SHP77 treated with DMSO at 0.1 percent for 48 hours (cell line): ENCODE results near the gene RRAGA.
A peak's percentile ranks its signal among the peaks of the same experiment; 100 is the strongest.
"Not testable (repeated sequence)": the region's sequence is repeated elsewhere in the genome, so short reads cannot be mapped to it uniquely, and the experiment has no call there.

Source experiments
- DNase-seq: peaks from one replicate; lab custom pipeline; 2025; lab: John Stamatoyannopoulos, UW

RRAGA gene, protein sequence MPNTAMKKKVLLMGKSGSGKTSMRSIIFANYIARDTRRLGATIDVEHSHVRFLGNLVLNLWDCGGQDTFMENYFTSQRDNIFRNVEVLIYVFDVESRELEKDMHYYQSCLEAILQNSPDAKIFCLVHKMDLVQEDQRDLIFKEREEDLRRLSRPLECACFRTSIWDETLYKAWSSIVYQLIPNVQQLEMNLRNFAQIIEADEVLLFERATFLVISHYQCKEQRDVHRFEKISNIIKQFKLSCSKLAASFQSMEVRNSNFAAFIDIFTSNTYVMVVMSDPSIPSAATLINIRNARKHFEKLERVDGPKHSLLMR

DNA sequence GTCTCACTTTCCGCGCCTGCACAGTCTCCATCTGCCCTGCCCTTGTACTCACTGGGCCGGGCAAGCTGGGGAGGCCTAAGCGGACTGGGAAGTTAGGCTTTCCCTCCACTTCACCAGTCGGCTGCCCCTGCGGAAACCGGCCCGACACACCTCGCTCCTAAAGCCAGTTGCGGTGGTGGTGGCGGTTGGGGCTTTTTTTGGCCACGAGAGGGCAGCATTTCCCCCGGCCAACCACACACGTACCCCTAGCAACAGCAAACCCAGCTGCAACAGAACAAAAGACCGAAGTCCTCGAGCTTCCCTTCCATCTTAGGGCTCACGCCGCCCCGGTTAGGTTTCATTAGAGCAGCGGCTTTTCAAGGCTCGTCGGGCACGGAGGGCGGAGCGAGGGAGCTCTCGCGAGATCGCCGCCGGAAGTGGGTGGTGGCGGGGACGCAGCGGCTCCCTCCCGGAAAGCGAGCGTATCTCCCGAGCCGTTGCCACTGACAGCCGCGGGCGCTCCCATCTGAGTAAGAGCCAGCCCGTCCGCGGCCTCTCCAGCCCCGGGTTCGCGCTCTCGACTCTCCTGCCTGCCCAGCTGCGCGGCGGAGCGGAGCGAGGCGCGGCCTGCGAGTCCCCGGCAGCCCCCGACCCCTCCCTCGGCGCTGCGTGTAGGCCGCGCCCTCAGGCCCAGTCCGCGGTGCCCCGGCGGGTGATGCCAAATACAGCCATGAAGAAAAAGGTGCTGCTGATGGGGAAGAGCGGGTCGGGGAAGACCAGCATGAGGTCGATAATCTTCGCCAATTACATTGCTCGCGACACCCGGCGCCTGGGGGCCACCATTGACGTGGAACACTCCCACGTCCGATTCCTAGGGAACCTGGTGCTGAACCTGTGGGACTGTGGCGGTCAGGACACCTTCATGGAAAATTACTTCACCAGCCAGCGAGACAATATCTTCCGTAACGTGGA, at the start of gene RRAGA:
RRAGA (plus strand) TSS at position 462 of the 951 bp plus-strand sequence; CDS start at position 695, 233 bp downstream.
- peak; percentile 50 for DNase-seq

DNA sequence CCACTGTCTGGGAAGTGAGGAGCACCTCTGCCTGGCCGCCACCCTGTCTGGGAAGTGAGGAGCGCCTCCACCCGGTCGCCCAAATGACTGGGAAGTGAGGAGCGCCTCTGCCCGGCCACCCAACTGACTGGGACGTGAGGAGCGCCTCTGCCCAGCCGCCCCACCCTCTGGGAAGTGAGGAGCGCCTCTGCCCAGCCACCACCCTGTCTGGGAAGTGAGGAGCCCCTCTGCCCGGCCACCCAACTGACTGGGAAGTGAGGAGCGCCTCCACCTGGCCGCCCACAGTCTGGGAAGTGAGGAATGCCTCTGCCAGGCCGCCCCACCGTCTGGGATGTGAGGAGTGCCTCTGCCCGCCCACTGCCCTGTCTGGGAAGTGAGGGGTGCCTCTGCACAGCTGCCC, 49.1 kb upstream of the RRAGA start:
- no peak for DNase-seq

DNA sequence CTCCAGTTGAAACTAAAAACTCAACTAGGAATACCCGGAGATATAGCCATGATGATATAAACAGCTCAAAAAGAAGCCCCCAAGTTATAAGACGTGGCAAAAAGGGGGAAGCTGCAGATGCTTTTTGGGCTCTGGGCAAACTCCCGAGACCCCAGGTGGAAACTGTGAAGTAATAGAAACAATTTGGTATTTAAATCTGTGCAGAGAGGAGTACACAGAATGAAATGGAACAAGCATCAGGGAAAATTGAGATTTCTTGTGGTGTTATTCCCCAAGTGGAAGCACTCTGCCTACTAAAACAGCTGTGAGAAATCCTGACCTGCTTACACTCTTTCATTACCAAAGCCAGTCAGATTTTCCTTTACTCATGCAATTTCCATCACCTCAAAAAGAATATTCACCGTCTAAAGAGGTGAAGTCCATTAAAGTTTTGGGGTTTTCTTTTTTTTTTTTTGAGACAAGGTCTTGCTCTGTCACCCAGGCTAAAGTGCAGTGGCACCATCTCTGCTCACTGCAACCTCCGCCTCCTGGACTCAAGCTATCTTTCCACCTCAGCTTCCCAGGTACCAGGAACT, 39.7 kb upstream of the RRAGA start:
- DNase-seq = no peak

DNA sequence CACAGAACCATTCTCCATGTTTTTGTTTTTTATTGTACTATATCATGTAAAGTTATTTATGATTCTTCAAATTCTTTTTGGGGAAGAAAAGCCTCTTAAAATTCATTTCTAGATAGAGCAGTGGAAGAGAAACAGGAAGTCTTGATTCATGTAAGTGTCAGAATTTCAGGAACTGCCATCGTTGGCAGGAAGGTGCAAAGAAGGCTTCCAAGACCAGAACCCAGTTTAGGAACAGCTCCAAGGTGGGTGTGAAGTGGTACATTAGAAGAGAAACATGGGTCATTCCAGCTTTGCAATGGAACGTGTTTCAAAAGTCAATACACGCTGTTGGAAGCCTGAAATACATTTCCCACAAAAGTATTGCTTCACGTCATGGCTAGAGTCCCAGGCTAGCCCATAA, 31.0 kb upstream of the RRAGA start:
- DNase-seq = no peak

DNA sequence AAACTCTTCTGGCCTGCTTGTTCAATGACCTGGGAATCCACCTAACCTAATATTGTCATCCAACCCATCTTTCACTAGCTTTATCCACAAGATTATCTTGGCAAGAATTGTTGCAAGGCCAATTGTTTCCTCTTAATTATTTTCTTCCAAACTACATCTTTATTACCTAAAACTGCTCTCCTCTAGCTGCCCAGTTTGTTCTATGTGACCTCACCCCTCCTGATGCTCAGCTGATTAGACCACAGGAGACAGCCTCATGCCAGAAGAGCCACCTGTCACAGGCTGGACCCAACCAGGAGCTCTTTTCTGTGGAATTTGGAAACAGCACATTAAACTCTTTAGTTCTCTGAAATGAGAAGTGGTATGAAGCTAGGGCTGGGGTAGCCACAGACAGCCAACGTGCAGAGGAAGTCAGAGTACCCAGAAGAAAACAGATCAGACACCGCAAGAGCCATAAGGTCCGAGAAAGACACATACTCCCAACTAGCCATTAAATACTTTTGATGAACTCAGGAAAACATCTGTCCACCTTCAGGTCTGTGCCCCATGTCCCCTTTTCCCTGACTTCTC, 28.3 kb upstream of the RRAGA start:
- DNase-seq = no peak

DNA sequence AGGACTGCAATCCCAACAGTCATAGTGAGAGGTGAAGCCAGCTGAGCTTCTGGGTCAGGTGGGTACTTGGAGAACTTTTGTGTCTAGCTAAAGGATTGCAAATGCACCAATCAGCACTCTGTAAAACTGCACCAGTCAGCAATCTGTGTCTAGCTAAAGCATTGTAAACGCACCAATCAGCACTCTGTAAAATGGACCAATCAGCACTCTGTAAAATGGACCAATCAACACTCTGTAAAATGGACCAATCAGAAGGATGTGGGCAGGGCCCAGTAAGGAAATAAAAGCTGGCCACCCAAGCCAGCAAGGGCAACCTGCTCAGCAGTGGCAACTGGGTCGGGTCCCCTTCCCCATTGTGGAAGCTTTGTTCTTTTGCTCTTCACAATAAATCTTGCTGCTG, 27.6 kb upstream of the RRAGA start:
- DNase-seq = not testable (repeated sequence)

DNA sequence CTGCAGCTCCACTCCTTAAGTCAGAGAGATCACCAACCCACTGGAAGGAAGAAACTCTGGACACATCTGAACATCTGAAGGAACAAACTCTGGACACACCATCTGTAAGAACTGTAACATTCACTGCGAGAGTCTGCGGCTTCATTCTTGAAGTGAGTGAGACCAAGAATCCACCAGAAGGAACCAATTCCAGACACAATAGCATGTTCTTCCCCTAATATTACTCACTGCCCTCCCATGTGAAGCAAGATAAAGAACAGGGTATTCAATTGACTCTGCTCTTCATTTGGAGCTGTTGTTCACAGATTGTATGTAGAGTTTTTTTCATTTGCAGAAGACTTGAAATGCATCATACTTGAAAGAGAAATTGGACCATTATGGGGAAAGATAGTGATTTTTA, 27.0 kb upstream of the RRAGA start:
- no peak for DNase-seq

DNA sequence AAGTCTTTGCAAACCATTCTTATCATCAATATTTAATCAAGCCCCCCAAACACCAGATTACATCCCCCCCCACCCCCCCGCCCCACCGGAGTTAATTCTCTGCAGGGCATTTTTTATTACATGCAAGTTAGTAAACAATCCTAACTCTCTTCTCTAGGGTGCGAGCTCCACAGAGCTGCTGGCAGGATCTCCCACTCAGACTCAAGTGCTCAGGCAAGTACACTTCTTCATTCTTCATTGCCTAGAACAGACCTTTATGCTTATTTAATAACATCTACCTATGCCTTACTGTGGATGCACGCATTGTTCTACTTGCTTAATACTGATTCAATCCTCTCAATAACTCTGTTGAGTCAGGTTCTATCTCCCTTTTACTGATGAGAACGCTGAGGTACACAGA, 26.1 kb upstream of the RRAGA start:
- no peak for DNase-seq

DNA sequence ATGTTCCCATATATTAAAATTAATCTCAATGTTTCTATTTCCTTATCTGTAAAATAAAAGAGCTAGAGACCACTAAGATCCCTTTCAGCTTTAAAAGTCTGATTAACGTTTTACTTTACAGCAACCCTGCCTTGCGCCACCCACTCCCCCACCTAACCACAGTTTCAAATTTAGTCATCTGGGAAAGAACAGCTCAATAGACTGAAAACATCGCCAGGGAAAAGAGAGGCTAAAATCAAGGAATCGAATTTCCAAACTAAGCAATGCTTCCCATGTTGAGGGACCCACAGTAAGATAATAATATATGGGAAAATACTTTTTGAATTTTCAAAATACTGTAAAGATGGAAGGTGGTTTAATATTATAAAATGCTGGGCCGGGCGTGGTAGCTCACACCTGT, 22.9 kb upstream of the RRAGA start:
- no peak for DNase-seq

DNA sequence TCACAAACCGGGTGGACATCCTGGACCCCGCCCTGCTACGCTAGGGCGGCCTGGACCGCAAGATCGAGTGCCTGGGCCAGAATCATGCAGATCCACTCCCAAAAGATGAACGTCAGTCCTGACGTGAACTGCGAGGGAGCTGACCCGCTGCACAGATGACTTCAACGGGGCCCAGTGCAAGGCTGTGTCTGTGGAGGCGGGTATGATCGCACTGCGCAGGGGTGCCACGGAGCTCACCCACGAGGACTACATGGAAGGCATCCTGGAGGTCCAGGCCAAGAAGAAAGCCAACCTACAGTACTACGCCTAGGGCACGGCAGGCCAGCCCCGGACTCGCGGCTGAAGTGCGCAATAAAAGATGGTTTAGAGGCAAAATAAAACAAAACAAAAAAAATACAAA, 21.4 kb upstream of the RRAGA start:
- no peak for DNase-seq

DNA sequence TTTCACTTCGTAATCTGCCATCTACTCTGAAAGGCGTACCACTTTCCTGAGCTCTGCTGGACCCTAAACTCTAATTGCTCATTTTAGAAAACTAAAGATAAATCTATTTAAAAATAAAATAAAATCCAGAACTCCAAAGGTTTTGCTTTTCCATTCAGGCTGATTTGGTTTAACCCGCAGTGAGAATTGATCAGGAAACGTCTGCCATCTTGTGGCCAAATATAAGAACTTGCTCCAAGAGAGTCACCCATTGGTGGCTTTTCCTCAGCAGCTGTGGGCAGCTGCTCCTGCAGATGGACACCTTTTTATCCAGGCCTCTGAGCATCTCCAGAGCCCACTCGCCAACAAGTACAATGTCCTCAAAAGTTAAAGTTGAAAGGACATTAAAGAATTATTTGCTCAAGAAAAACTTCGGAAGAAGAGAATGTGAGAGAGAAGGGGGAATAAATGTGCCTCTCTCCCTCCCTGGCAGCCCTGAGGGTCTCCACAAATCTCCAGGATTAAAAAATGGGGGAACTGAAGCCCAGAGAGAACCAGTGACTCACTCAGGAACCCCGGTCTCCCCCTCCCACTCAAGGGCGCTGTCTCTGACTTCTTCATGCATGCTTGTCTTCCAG, 20.3 kb upstream of the RRAGA start:
- DNase-seq = peak; percentile 27

DNA sequence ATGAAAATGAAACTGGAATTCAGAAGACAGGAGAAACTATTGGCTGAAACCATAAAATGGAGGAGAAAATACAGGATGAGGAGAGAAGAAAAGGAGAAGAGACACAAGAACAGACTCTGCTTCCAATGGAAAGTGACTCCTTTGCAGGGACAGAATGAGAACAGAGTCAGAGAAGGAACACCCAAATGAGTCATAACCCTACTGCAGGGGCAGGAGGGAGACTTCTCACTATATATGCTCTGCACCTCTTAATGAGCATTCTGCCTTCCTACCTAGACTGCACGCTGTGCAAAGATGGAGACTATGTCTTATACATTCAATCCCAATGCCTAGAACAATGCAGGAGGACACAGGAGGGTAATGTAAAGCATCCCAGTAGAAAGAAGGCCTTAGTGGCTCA, 18.3 kb upstream of the RRAGA start:
- no peak for DNase-seq

DNA sequence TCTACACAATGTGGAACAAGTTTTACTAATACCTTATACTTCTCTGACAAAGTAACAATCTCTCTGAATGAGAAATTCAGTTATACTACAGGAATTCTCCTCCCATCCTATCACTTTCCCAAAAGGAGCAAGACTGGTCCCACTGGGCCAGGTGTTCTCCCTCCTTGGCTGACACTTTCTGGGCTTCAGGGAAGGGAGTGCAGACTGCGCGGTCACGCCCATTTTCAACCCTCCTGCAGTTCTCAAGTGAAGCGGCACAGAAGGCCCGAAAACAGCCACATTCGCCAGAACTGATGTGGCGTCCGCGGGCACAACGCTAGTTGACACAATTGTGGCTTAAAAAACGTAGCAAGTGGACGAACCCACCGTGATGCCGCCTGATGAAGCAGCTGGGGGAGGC, 16.8 kb upstream of the RRAGA start:
- DNase-seq = no peak

DNA sequence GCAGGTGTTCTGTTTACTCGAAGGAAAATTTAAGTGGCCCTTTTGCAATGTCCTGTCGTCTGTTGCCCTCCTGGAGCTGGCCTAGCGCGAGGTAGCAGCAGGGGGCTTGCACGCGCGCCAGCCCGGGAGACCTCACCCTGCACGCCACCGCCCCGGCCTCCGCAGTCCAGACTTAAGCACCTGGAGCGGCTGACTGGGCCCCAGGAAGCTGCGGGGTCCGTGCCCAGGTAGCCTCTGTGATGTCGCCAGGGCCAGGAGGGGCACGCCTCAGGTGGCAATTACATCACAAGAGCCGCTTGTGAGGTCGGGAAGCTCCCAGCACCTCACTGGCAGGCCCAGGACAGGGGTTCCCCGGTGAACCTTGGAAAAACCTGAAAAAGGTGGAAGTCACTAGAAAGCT, 16.2 kb upstream of the RRAGA start, which contains the start of gene SAXO1:
SAXO1 (minus strand) TSS at position 195 of the 400 bp plus-strand sequence. CDS start 301 bp downstream, outside the sequence.
- DNase-seq = no peak

DNA sequence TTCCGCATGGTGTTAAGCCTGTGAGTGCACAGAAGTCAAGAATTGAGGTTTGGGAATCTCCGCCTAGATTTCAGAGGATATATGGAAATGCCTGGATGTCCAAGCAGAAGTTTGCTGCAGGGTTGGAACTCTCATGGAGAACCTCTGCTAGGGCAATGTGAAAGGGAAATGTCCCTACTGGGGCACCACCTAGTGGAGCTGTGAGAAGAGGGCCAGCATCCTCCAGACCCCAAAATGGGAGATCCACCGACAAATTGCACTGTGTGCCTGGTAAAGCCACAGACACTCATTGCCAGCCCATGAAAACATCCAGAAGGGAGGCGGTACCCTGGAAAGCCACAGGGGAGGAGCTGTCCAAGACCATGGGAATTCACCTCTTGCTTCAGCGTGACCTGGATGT, 12.6 kb upstream of the RRAGA start:
- no peak for DNase-seq

DNA sequence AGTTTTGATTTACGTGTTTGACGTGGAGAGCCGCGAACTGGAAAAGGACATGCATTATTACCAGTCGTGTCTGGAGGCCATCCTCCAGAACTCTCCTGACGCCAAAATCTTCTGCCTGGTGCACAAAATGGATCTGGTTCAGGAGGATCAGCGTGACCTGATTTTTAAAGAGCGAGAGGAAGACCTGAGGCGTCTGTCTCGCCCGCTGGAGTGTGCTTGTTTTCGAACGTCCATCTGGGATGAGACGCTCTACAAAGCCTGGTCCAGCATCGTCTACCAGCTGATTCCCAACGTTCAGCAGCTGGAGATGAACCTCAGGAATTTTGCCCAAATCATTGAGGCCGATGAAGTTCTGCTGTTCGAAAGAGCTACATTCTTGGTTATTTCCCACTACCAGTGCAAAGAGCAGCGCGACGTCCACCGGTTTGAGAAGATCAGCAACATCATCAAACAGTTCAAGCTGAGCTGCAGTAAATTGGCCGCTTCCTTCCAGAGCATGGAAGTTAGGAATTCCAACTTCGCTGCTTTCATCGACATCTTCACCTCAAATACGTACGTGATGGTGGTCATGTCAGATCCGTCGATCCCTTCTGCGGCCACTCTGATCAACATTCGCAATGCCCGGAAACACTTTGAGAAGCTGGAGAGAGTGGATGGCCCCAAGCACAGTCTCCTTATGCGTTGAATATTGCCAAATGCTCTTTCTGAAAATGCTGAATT, 850 bp downstream of the RRAGA start:
- no peak for DNase-seq

DNA sequence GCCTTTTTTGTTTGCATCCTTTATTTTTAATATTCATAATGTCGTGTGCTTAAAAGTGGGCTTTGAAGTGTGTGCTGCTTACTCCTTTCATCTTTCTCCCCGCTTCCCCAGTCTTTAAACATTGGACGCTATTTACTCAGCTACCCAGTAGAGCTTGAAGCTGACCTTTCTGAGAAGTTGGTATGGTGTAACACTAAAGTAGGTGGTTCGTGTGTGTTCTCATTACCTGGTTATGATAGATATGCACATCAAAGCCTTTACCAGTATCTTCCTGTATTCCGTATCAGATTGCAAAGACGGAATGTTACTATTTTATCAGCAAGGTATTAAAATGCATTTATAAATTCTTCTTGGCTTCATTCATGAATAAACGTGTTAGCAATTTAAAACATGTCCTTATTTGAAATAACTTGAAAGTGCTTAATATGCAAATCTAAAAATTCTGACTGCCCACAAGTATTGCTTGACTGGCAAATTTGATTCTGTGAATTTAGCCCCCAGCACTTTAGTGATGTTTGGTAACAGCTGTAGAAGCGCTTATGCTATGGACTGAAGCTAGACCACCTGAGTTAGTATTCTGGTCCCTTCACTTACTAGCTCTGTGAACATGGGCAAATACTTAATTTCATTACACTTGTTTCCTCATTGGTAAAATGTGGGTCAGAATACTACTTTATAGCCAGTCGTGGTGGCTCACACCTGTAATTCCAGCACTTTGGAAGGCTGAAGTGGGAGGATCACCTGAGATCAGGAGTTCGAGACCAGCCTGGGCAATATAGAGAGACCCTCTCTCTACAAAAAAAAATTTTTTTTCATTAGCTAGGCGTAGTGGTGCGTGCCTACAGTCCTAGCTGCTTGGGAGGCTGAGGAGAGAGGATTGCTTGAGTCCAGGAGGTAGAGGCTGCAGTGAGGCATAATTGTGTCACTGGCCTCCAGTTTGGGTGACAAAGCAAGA, 1.7 kb downstream of the RRAGA start:
- DNase-seq = no peak

DNA sequence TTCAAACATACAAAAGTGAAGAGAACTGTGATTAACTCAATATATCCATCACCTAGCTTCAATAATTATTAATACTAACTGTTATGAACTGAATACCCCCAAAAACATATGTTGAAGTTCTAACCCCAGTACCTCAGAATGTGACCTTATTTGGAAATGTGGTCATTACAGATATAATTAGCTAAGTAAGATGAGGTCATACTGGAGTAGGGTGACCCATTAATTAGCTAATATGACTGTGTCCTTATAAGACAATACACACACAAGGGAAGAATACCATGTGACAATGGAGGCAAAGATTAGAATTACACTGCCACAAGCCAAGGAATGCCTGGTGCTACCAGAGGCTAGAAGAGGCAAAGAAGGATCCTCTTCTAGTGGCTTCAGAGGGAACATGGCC, 7.8 kb downstream of the RRAGA start:
- DNase-seq = no peak

DNA sequence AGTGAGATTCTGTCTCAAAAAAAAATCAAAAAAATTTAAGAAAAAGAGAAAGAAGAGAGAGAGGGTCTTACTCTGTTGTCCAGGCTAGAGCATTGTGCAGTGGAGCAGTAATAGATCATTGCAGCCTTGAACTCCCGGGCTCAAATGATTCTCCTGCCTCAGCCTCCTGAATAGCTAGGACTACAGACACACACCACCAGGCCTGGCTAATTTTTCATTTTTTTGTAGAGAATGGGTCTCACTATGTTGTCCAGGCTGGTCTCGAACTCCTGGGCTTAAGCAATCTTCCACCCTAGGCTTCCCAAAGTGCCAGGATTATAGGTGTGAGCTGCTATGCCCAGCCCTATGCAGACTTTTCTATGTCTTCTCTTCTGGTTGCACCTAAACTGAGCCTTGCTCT, 25.0 kb downstream of the RRAGA start:
- no peak for DNase-seq

DNA sequence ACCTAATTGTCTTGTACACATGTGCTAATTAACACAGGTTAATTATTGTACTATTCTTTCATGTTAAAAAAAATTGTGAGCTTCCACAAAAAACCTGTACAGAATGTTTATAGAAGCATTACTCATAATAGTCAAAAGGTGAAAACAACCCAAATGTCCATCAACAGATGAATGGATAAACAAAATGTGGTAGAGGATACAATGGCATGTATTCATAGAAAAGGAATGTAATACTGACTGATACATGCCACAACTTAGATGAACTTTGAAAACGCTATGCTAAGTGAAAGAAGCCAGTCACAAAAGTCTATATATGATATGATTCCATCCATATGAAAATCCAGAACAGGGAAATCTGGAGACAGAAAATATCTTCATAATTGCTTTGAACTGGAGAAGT, 25.6 kb downstream of the RRAGA start:
- DNase-seq = no peak
